Inferior parietal cortex (tissue), 1 donor: ENCODE data around the gene VPS13D.

Source experiments
- DNase-seq: peaks from one replicate; pipeline ENCODE4 v3.0.0-alpha.2; 2016; ENCODE audit errors: extremely low spot score

VPS13D gene

DNA sequence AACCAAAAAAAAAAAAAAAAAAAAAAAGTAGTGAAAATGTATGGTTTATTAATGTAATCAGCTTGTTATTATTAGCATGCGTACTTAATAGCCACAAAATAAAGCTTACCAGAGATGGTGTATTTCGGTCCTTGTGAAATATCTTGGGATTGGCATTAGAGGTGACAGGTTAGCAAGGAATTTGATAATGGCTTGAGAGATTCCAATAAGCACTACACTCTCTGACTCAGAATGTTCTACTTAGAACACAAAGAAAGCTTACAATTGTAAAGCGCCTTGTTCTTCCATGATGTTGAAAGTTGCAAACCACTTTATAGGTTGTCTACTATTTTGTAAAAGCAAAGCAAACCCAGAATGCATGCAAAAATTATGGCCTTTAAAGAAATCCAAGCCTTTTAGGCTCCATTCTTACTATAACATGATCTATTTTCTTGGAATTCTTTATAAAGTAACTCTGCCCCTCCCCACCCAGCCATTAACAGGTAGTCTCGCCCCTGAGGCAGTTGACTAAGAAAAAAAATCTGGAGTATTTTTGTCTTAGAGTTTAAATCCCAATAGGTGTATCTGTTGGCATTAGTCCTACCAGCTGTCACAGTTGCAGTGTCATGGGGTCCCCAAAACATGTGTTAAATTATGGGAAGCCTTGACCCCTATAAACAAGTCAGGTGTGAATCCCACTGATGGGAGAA is 259.0 kb downstream of the VPS13D start:
- no peak for DNase-seq

DNA sequence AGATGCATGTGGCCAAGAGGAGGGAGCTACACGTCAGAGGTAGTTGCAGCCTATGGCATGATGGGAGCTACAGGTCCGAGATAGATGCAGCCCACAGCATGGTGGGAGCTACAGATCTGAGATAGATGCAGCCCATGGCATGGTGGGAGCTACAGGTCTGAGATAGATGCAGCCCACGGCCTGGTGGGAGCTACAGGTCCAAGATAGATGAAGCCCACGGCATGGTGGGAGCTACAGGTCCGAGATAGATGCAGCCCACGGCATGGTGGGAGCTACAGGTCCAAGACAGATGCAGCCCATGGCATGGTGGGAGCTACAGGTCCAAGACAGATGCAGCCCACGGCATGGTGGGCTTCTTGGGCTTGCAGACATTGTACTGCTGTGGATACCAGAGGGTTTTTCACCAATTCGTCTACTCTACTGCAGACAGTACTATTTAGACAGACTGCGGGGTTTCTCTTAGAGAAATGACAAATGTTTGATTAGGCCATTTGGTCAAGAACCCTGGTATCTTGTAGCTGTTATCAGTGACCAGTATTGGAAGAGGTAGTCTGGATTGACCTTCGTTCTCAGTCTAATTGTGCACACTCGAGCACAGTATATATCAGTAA is 260.8 kb downstream of the VPS13D start:
- DNase-seq, result no peak

DNA sequence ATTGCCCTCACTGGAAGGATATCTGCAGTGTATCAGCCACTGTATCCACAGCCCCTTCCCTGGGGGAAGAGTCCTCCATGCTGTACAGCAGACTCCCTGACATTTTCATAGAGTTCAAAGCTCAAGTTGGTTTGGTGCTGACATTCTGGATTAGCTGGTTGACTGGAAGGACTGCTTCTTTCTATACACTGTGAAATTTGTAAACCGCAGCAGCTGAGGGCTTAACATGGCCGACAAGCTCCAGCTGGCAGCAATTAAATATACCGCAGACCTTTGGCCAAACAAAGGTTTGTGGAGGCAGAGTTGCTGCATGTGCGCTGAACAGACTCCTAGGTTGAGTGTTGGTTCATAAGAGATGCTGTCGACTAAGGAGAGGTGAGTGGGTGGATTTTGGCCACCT is 261.8 kb downstream of the VPS13D start:
- DNase-seq, result no peak

DNA sequence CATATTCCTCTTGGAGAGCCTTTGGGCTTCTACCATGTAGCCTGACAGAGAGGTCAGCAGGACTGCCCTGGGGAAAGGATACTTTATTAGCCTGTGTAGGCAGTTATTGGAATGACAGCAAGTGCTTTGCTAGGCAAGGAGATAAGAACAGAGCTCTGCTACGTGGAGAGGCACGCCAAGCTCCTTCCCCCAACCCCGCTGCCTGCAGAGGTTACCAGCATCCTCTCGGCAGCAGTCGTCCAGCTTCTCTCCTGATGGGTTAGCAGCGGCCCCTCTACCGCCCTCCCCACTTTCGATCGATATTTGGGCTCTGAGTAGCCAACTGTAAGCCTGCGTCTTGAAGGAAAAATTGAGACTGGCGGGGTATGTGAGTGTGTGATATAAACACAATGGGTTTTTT is 265.9 kb downstream of the VPS13D start:
- no peak for DNase-seq

DNA sequence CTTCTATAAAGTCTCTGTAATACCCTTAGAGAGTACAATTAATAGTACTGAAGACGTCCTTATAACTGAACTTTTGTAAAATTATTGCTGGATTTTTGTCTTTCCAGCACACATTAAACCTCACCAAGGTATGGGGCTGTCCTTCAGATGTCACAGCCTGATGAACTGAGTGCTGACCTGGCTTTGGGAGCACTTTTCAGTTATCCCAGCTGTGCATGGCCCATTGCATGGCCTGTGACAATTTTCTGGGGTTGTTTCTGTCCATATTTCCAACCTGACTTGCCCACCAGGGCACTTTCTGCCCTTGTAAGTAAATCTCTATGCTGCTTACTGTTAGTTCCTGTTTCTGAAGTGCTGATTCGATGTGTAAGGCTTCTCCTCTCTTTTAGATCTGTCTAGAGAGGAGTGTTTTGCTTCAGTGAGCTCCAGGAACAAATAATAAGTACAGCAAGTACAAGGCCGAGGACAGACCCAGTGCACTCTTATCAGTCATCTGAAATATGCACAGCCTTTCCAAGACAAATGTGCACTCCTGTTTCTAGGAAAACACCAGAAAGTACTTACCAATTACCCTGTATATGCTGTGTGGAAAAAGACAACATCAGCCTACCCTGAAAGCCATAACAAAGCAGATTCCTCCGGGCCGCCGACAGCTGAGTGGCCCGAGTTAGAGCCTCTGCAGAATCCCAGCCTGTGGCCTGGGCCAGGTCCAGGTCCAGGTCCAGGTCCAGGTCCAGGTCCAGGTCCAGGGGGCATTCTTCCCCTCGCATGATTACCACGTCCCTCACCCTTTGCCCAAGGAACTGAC is 266.5 kb downstream of the VPS13D start:
- DNase-seq, result no peak

DNA sequence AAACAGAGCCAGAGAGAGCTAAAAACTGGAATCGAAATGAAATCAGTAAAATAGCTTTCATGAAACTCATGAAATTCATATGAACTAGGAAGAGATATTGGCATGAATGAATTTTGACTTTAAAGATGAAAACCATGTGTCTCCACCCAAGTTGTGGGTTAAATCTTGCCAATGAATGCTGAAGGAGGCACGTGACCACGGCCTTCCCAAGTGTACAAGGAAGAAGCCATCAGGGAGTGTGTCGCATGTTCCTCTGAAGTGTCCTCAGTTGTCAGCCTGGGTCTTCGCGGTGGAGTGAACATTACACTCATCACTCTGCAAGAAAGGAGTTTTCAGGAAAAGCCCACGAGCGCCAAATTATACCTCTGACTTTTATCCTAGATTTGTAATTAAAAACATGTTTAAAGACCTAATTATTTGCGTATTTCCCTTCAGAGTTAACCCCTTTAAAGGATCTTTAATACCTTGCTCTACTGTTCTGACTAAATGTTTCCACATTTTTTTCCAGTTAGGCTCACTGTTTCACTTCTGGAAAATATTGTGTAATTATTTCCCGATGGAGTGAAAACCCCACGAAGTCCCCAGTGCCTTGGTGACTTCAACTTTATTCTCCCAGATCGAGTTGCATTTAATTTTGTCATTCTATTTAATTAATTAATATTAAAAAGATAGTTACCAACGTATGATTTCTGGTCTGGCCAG is 269.9 kb downstream of the VPS13D start:
- DNase-seq, result no peak

DNA sequence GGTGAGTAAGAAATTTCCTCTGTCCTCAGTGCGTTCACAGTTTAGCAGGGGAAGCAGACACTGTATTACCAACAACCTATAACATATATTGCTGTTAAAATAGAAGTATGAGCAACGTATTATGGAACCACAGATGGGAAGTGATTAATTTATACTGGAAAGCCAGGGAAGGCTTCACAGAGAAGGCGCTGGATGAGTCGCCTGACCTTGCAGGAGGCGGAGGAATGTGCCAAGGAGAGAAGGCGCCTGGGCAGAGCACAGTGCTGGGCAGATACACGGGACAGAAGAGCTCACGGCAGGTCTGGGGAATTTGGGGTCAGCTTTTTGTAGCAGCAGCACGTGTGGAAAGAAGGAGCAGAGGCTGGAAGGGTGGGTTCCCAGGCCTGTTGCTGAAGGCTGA is 271.8 kb downstream of the VPS13D start:
- DNase-seq, result no peak

DNA sequence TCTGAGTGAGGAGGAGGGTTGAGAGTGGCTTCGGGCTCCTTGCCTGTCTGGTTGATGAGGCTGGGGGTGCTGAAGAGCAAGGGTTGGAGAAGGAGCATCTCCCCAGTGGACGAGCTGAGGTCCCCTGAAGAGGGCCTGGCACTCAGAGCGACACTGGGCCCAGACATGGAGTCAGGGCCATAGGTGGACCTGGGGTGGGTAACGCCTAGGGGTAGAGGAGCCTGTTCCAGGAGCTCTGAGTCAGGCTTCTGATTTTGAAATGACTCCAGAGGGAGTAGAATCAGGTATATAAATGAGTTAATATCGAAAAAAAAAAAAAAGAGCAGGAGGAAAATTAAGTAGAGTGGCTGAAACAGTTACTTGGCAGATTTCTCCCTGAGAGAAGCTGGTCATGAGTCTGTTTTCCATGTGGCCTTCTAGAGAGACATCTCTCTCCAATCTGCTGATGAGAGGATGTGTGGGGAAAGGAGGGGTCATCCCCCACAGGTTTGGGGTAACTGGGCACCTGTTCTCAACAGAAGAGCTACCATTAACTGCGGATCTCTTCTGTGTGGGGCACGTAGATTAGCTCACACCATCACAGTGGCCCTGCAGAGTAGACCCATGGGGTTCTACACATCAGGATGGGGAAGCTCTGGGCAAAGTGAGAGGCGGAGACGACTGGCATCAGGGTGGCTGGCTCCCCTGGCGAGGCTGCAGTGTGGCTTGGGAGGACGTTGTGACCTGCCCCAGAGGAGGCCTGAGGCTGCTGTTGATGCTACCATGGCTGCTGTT is 272.7 kb downstream of the VPS13D start:
- no peak for DNase-seq

DNA sequence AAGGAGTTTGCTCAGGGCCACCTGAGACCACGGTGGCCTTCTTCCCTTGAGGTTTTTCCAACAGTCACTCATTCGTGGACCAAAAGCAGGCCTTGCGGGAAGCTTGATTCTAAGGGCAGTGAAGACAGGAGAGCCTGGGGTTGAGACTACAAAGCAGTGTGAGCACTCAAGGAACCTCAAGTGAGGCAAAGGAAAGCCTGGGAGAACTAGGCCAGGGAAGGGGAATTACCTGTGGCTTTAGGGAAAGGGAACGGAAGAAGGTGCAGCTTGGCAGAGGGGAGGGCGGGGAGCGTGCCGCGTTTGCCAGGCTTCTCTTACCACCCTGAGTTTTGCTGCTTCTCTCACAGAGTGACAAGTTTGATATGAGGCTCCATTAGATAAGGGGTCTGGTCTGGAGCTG is 273.9 kb downstream of the VPS13D start:
- DNase-seq, result no peak

DNA sequence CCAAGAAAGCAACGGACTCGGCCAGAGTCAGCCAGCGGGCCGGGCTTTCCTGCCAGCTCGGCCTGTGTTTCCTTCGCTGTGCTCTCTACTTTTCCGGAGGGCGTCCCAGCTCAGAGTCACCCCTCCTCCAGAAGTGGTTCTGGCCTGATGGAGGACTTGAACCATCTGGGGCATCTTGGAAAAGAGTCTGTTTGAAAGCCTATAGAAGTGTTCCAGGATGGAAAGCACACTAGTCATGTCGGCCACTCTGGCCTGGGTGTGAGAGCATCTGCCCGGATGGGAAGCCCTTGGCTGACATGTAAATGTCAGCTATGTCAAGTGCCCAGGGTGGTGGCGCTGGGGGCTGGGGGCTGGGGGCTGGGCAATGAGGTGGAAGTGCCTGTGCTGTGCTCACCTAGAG is 274.8 kb downstream of the VPS13D start:
- no peak for DNase-seq

DNA sequence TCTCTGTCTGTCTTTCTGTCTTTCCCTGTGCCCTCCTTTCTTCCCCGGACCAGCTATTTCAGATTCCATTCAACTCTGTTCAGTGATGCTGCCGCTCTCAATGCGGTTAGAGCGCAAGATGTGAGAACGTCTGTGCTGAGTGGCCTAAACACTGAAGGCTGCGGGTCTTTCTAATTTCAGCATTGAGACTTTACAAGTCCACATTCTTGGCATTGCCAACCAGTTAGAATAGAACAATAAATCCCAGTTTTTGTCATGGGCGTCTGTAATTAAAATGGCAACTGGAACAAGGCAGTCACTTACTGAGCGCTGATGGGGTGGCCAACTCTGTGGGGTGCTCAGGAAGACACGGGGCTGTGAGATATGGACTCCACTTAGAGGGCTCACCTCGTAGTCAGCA is 275.4 kb downstream of the VPS13D start:
- no peak for DNase-seq

DNA sequence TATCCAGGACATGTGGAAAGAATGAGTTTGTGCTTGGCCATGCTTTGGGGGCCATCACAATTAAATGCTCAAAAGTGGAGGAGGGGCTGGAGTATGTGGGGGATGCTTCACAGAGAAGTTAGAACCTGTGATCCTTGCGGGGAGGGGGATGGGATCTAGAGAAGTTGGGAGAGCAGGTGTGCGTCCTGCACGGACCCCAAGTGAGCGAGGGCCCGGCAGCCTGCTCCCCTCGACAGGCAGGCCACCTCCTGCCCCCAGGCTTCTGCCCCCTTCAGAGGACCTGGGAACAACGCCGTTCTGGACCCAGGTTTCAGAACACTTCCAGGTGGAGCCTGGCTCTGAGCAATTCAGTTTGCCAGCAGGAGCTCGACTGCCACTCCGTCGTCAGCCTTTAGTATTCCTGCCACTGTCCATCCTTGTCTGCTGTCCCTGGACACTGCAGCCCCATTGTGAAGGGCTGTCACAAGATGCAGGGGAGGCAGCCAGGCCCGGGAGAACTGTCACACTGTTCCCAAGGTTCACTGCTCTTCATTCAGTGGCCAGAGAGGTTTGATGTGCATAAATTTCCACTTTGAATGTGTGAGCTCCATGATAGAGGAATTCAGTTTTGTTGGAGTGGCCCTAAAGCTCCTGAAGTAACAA is 275.9 kb downstream of the VPS13D start:
- DNase-seq, result no peak

DNA sequence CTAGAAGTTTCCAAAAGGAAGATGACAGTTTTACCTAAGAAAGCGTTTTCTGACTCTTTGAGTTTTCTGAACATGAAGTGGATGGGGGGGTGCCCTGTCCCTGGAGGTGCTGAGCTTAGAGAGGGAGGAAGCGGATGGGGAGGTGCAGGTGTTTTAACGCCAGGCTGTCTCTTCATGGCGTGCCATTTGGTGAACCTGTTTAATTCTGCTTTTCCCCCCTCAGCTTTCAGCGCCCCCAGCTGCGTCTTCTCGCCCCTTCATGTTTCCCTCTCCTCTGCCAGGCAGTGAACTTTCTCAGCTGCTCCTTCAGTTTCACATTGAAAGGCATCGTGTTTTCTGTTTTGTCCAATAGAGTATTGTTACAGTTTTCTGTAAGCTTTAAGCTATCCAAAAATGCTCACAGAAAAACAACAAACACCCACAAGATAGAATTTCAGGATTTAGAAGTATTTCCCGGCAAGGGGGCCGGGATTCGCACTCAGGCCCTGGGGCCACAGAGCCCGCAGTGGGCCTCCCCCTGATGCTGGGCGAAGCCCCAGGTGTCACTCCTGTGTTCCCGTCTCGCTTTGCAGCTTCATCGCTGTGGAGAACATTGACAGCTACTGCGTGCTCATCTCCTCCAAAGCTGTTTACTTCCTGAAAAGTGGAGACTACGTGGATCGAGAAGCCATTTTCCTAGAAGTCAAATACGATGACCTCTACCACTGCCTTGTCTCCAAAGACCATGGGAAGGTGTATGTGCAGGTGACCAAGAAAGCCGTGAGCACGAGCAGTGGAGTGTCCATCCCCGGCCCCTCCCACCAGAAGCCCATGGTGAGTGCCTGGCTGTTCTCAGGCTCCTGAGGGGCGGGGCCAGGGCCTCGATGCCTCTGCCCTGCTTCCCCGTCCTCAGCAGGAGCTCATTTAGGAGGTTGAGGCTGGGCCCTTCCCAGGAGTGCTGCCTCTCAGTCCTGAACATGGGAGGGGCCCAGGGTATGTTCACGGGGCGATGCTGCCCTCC is 276.8 kb downstream of the VPS13D start:
- no peak for DNase-seq

DNA sequence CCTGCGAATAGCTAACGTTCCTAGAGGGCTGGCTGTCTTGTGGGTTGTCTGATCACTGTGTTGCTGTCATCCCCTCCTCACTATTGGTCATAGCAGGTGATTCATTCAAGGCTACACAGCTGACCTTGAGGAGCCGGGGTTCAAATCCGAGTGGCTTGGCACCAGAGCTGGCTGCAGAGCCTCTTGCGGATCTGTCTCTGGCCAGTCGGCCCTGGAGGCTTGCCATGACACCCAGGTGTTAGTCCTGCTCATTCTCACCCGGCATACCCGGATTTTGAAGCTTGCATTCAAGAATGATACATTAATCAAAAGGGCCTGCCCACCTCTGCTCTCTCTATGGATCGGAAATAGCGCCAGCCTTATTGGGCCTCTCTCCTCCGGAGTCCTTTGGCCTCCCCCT is 277.8 kb downstream of the VPS13D start:
- DNase-seq, result no peak

DNA sequence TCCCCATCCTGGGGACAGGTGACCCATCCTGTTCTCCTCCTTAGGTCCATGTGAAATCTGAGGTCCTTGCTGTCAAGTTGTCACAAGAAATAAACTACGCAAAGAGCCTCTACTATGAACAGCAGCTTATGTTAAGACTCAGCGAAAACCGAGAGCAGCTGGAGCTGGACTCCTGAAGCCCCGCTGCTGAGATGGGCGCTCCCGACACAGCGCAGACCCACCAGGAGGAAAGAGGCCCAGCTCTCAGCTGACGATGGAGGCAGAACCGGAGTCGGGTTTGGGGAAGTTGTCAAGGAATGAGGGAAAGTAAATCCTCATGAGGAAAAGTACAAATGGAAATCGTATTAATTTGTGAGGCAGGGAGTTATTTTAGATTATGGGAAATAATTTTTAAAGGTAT is 279.0 kb downstream of the VPS13D start:
- no peak for DNase-seq

DNA sequence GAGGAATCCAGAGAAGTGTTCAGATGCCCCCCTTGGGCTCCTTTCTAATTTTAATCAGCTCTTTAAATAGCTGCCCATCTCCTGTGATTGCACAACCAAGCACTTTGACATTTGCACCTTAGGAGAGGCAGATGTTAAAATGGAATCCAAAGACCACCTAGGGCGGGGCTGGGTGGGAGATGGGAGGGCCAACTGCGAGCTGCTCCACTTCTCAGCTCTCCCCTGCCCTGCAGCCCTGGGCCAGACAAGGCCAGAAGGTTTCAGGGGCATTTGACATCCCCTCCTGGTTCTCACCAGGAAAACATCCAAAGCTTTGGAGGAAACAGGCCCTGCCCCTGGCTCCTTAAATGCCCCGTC is 281.3 kb downstream of the VPS13D start:
- no peak for DNase-seq

DNA sequence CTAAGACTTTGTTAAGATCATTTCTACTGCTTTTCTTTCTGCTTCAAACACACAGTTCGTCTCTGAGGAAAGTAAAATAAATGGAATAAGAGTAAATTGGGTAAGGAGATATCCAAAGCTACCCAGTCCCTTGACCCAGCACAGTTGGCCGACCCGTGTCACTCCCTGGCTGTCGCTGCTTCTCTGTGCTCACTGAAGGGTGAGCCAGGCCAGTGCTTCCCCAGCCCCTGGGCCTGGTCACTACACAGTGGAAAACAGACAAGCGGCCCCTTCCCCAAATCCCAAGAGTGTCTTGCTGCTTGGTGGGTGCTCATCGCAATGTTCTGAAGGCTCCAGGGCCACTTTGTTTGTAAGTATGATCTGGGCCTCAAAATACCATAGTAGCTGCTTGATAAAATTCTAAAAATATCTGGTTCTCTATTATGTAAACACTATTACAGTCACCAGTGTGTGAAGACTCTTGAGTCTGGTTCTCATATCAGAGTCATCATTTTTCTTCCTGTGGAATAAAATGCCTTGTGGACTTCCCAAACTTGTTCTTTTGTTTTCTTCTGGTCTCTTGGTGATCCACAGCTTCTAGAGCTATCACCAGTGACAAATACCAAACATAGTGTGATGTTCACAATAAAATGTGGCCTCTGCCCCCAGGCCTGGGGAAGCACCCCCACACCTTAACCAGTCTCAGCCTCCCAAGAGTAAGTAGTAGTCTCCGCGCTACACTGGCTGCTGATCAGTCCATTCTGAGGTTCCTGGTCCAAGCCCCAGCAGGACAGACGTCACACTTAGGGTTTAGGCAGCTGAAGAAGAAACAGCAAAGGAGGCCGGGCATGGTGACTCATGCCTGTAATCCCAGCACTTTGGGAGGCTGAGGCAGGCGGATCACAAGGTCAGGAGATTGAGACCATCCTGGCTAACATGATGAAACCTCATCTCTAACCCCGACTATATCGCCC is 282.0 kb downstream of the VPS13D start:
- DNase-seq, result no peak

DNA sequence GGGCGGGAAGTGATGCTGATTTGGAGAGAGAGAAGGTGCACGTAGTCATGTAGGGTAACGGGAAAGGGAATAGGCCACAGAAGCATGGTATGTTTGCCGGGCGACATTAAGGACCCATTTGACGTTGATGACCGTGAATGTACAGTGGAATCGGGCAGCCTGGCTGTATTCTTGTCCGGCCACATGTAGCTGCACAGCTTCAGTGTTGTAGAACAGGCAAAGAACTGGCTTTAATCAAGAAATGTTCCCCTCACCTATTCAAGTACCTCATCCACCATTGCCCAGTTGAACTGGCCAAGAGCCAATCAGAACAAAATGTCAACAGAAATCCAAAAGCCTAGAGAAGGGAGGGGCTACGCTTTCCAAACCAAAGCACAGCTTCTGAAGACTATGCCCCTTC is 283.4 kb downstream of the VPS13D start:
- no peak for DNase-seq

DNA sequence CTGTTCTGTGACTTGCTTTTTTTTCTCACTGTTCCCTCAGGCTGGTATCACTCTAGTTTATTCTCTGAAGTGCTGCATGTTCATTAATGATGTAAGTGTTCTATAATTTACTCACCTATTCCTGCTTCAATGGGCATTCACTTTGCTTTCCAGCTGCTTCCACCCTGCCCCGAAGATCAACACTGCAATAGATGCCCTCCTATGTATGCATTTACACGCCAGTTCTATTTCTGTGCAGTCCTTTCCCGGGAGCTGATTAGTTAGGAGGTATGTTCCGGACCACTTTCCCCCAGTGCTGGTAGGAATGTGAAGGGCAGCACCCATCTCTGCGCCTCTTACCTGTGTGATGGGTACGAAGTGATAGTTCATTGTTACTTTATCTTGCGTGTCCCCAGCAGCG is 284.8 kb downstream of the VPS13D start:
- DNase-seq, result no peak
